Left lung (tissue), 10 donors: ENCODE results near the gene CAPNS2. TPM values are rescaled to one million over a fixed set of nuclear protein-coding genes. Genes with fewer than 3 reads are reported as not detected.

Experiments
- ATAC-seq: fragments of 200-7000 bp; cut with Tn5 transposase; one replicate; pipeline ENCODE4 v1.9.1; 2020; ENCODE audit warnings: moderate library complexity
- DNase-seq, 4 donors: peaks; one replicate each; pipeline ENCODE4 v3.0.0-alpha.2; 2013 to 2020
- H3K27ac ChIP-seq, 2 donors: fragments of 200-600 bp; sonication (generic) in 1 of 2; one replicate each; pipeline versions ENCODE4 v1.5.0 to v1.8.0; 2020 to 2021
- H3K27me3 ChIP-seq, 2 donors: fragments of 200-600 bp; sonication (generic) in 1 of 2; one replicate each; pipeline versions ENCODE4 v1.5.0 to v1.8.0; 2020 to 2021
- H3K36me3 ChIP-seq, 2 donors: fragments of 200-600 bp; sonication (generic) in 1 of 2; one replicate each; pipeline versions ENCODE4 v1.5.0 to v1.8.0; 2020 to 2021
- H3K4me1 ChIP-seq, 2 donors: fragments of 200-600 bp; one replicate each; pipeline ENCODE4 v1.8.0; 2021
- H3K4me3 ChIP-seq, 2 donors: fragments of 200-600 bp; sonication (generic) in 1 of 2; one replicate each; pipeline versions ENCODE4 v1.5.0 to v1.8.0; 2020 to 2021; ENCODE audit warnings: mild to moderate bottlenecking in 1 of 2
- H3K9me3 ChIP-seq, 2 donors: fragments of 200-600 bp; sonication (generic) in 1 of 2; one replicate each; pipeline versions ENCODE4 v1.5.0 to v1.8.0; 2020 to 2021
- CTCF ChIP-seq, 2 donors: fragments of 200-600 bp; sonication (generic) in 1 of 2; IDR thresholded peaks; one replicate each; pipeline versions ENCODE4 v1.5.0 to v1.8.0; 2021; ENCODE audit warnings: antibody characterized with exemption in 2 of 2
- intact Hi-C, 2 donors: fragments of 100-400 bp; cut with DNase I; formaldehyde crosslinking; loops; one replicate each; pipeline versions ENCODE4 v1.11.2 to v1.14.2; 2022
- polyA plus RNA-seq, 6 donors: library from polyadenylated mRNA; unstranded; fragments of 120-200 nt; gene quantifications; one replicate each; pipeline ENCODE4 v1.2.1, GENCODE V29; 2013; ENCODE audit not compliant: insufficient read length in 6 of 6
- total RNA-seq, 2 donors: library from RNA; stranded (reverse); fragmentation: NEBNext Ultra II Directional; extraction: Animal tissue kit (Norgen Biotek cat#: 25700); gene quantifications; one replicate each; pipeline ENCODE4 v1.2.1, GENCODE V29; 2021
- donor health status: DM: no; HTN: yes; CAD: no.
- donor health status: DM: no; HTN: no; CAD: no.

Gene CAPNS2
- total and polyA plus RNA-seq, 8 donors, result 0.24 to 1.2 (median 0.32) TPM; not detected in 1

- H3K27ac ChIP-seq, result no peak overlapping the region
- no peaks in the 10 kb centered on the region for H3K4me1 ChIP-seq
- no peaks in the 10 kb centered on the region for H3K27me3 ChIP-seq
- DNase-seq (no peak), ATAC-seq (peak; percentile 64)
- no peak for TF ChIP-seq CTCF (IDR thresholded peaks at IDR 0.05)
- no peaks in the 10 kb centered on the region for H3K9me3 ChIP-seq
- H3K4me3 ChIP-seq, result no peak overlapping the region
- intact Hi-C loops, result no loop called here
- H3K36me3 ChIP-seq, result peaks cover 0 to 18% of the 10 kb centered on the region in 2 donors
These were observed 9.3 kb upstream of the CAPNS2 start for GRCh38 chr16:55557186-55557585.

- peak; percentile 91 for ATAC-seq
- H3K27ac ChIP-seq, result peak overlapping the region; percentile 26 to 28
- intact Hi-C loops, result no loop called here
- peak in 1 of 4 donors; percentile 45 for DNase-seq
- H3K4me1 ChIP-seq, result no peaks in the 10 kb centered on the region
- H3K36me3 ChIP-seq, result peaks cover 0 to 14% of the 10 kb centered on the region in 2 donors
- TF ChIP-seq CTCF (IDR thresholded peaks at IDR 0.05), result no peak
- no peaks in the 10 kb centered on the region for H3K27me3 ChIP-seq
- no peak overlapping the region for H3K4me3 ChIP-seq
- no peaks in the 10 kb centered on the region for H3K9me3 ChIP-seq
These were observed 7.3 kb upstream of the CAPNS2 start for GRCh38 chr16:55559233-55559632.

DNA sequence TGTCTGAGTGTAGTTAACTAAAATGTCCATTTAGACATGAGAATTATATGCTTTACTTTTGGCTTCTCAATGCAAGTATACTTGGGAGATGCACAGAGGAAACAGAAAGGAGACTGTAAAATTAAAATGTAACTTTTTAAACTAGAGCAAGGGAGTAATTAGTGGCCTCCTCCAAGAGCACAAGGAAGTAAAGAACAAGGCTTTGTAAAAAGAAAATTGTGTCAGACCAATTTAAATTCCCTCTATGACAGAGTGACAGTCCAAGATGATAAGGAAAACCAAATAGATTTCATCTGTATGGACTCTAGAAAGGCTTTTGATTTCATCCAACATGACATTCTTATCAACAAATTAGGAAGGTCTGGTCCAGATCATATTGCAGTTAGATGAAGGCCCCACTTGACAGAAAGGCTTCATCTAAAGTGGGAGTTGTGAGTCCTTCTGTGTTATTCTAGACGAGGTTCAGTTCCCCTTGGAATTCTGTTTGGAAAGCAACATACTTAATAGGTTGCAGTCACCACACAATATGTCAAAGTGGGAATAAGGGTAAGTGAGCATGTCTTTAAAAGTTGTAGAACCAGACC lies 6.5 kb upstream of the CAPNS2 start:
- Histone ChIP-seq H3K36me3 (peaks cover 0 to 12% of the 10 kb centered on the region in 2 donors), H3K4me1 (no peaks in the 10 kb centered on the region), H3K4me3 (no peak overlapping the region), H3K27me3 (no peaks in the 10 kb centered on the region), H3K9me3 (no peaks in the 10 kb centered on the region), H3K27ac (peak overlapping the region in 1 of 2 donors; percentile 26)
- TF ChIP-seq CTCF (IDR thresholded peaks at IDR 0.05), result no peak
- ATAC-seq (no peak), DNase-seq (no peak)
- intact Hi-C loops, result no loop called here

DNA sequence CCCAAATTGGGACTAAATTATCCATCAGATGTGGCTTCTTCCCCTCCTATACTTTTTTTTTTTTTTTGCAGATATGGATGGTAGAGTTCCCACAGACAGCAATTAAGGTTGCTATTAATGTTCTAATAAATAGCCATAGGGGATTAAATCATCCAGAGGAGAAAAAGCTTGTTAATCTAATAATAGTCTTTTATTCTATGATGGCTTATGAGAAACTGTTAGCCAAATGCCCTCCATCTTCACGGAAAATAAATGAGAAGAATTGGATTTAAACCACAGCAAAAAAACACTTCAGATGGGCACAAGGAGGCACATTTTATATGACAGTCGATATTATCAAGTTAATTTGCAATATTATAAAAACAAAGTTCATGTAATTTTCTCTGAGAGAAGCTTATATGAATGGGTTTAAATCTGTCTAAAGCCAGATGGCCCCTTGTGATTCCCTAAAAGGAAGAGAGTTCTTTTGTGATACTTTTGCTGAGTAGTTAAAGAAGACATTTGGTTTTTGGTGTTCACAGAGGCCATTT lies 5.1 kb upstream of the CAPNS2 start:
- no peak for ATAC-seq
- intact Hi-C loops, result no loop called here
- DNase-seq, result no peak

DNA sequence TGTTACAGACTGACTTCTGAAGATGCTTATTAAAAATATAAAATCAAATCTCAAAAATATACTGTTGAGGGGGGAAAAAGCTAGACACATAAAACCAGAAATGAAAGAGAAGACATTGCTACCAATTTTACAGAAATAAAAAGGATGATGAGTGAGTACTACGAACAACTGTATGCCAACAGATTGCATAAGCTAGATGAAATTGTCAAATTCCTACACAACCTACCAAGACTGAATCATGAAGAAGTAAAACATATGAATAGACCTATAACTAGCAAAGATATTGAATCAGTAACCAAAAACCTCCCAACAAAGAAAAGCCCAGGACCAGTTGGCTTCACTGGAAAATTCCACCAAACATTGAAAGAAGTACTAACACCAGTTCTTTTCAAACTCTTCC lies 3.5 kb upstream of the CAPNS2 start:
- H3K4me1 ChIP-seq, result peaks cover 4 to 23% of the 10 kb centered on the region in 2 donors
- H3K4me3 ChIP-seq, result no peak overlapping the region
- H3K27ac ChIP-seq, result no peak overlapping the region
- no peaks in the 10 kb centered on the region for H3K27me3 ChIP-seq
- no peak for TF ChIP-seq CTCF (IDR thresholded peaks at IDR 0.05)
- intact Hi-C loops, result no loop called here
- ATAC-seq (no peak), DNase-seq (no peak)
- no peaks in the 10 kb centered on the region for H3K9me3 ChIP-seq
- no peaks in the 10 kb centered on the region for H3K36me3 ChIP-seq

More for the DNA sequence above, 5.1 kb upstream of the CAPNS2 start:
- Histone ChIP-seq H3K36me3 (no peaks in the 10 kb centered on the region), H3K27ac (no peak overlapping the region), H3K27me3 (no peaks in the 10 kb centered on the region), H3K4me3 (no peak overlapping the region), H3K9me3 (no peaks in the 10 kb centered on the region), H3K4me1 (peaks cover 0 to 8% of the 10 kb centered on the region in 2 donors)
- no peak for TF ChIP-seq CTCF (IDR thresholded peaks at IDR 0.05)
